ENCODE measurements around the gene SLC25A42. TPM values are rescaled to one million over a fixed set of nuclear protein-coding genes. Genes with fewer than 3 reads are reported as not detected.

Gene SLC25A42
- total RNA-seq, 1 experiment from 2014 or later: 8.0 TPM

- H2AFZ ChIP-seq (ENCODE audit: low read length): no peak overlapping the region
- H3K4me1 ChIP-seq (ENCODE audit: insufficient read depth, low read length): peaks cover 15% of the 10 kb centered on the region
- no peaks in the 10 kb centered on the region for H3K27me3 ChIP-seq (ENCODE audit: low read length)
- ChIA-PET CTCF (interaction anchor here (0.6 kb wide), 1 partner anchor 13 kb away, joined by 5 read pairs; no protein-coding TSS in a partner anchor), POLR2A (ENCODE audit: unreplicated experiment) (no interaction called here)
- H3K4me2 ChIP-seq (ENCODE audit: low read length): no peak overlapping the region
- no peak for TF ChIP-seq EZH2 (IDR thresholded peaks at IDR 0.05; ENCODE audit: low read length, unreplicated experiment)
- TF ChIP-seq, protein P1, sequence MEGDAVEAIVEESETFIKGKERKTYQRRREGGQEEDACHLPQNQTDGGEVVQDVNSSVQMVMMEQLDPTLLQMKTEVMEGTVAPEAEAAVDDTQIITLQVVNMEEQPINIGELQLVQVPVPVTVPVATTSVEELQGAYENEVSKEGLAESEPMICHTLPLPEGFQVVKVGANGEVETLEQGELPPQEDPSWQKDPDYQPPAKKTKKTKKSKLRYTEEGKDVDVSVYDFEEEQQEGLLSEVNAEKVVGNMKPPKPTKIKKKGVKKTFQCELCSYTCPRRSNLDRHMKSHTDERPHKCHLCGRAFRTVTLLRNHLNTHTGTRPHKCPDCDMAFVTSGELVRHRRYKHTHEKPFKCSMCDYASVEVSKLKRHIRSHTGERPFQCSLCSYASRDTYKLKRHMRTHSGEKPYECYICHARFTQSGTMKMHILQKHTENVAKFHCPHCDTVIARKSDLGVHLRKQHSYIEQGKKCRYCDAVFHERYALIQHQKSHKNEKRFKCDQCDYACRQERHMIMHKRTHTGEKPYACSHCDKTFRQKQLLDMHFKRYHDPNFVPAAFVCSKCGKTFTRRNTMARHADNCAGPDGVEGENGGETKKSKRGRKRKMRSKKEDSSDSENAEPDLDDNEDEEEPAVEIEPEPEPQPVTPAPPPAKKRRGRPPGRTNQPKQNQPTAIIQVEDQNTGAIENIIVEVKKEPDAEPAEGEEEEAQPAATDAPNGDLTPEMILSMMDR (conservative IDR thresholded peaks at IDR 0.05; ENCODE audit: low read depth, low read length): no peak
- no peak for TF ChIP-seq EZH2phosphoT487 (IDR thresholded peaks at IDR 0.05; ENCODE audit: borderline replicate concordance, low read length)
- H3F3A ChIP-seq (ENCODE audit: low read length, unreplicated experiment): no peaks in the 10 kb centered on the region
- no peaks in the 10 kb centered on the region for H3K36me3 ChIP-seq (ENCODE audit: low read depth, low read length)
- H3K79me2 ChIP-seq (ENCODE audit: low read length): no peaks in the 10 kb centered on the region
- ATAC-seq (no peak), DNase-seq (no peak)
- H3K9me2 ChIP-seq (replicated peaks; ENCODE audit: low read length): no peaks in the 10 kb centered on the region
- H3K9me3 ChIP-seq (ENCODE audit: low read length): no peaks in the 10 kb centered on the region
- H3K27ac ChIP-seq (ENCODE audit: low read length): no peak overlapping the region
- no peak overlapping the region for H3K9ac ChIP-seq (ENCODE audit: low read length)
- no peaks in the 10 kb centered on the region for H4K20me1 ChIP-seq (ENCODE audit: low read length)
- intact Hi-C loops (cut with micrococcal nuclease): no loop called here
- BruUV-seq (replicated peaks): no TSS peak
- no peak overlapping the region for H3K4me3 ChIP-seq (ENCODE audit: low read length)
Measured at GRCh38 chr19:19067276-19068072, 3.7 kb downstream of the SLC25A42 start.

DNA sequence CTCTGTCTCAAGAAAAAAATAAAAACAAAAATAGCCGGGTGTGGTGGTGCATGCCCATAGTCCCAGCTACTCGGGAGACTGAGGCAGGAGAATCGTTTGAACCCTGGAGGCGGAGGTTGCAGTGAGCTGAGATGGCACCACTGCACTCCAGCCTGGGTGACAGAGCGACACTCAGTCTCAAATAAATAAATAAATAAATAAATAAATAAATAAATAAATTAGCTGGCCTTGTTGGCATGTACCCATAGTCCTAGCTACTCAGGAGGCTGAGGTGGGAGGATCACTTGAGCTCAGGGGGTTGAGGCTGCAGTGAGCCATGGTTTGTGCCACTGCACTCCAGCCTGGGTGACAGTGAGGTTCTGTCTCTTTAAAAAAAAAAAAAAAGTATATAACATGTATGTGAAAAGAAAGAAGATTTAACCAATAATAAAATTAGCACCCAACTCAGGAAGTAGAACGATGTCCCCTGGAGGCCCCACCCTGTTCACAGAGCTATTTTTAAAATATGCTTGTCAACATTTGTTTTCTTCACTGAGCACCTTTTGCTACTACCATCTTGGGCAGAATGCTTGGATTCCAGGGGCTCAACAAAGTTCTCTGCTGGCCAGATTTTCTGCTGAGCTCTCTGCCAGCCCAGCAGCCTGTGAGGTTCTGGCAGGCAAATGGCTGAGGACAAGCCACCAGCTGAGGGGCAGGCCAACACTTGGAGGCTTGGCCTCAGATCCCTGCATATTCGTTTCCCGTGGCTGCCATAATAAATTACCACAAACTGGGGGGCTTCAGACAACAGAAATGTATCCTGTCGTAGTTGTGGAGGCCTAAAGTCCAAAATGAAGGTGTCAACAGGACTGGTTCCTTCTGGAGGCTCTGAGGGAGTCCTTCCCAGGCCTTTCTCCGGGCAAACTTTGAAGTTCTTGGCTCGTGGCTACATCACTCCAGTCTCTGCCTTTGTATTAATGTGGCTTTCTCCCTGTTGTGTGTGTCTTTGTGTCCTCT is 5.2 kb downstream of the SLC25A42 start:
- Histone ChIP-seq H3K9me3 (ENCODE audit: low read length) (no peaks in the 10 kb centered on the region), H3K9ac (ENCODE audit: low read length) (no peak overlapping the region), H3K4me1 (ENCODE audit: insufficient read depth, low read length) (0 out of 2 replicates have a peak, but pooled peaks cover 6% of the 10 kb centered on the region), H3K4me3 (ENCODE audit: low read length) (no peak overlapping the region), H2AFZ (ENCODE audit: low read length) (no peak overlapping the region), H3F3A (ENCODE audit: low read length, unreplicated experiment) (no peaks in the 10 kb centered on the region), H3K79me2 (ENCODE audit: low read length) (no peaks in the 10 kb centered on the region), H3K27me3 (ENCODE audit: low read length) (no peaks in the 10 kb centered on the region), H4K20me1 (ENCODE audit: low read length) (no peaks in the 10 kb centered on the region), H3K4me2 (ENCODE audit: low read length) (no peak overlapping the region), H3K36me3 (ENCODE audit: low read depth, low read length) (no peaks in the 10 kb centered on the region), H3K9me2 (replicated peaks; ENCODE audit: low read length) (no peaks in the 10 kb centered on the region), H3K27ac (ENCODE audit: low read length) (no peak overlapping the region)
- ChIA-PET POLR2A (ENCODE audit: unreplicated experiment) (interaction anchor here (0.6 kb wide), 1 partner anchor 18 kb away, joined by 5 read pairs; no protein-coding TSS in a partner anchor), CTCF (no interaction called here)
- intact Hi-C loops (cut with micrococcal nuclease): no loop called here
- TF ChIP-seq, protein P1 (conservative IDR thresholded peaks at IDR 0.05; ENCODE audit: low read depth, low read length): no peak
- TF ChIP-seq EZH2phosphoT487 (IDR thresholded peaks at IDR 0.05; ENCODE audit: borderline replicate concordance, low read length): no peak
- TF ChIP-seq EZH2 (IDR thresholded peaks at IDR 0.05; ENCODE audit: low read length, unreplicated experiment): no peak
- DNase-seq: no peak
- BruUV-seq (replicated peaks): no TSS peak
- ATAC-seq: no peak
